ENCODE results near the gene AMPD3.

- TF ChIP-seq CTCF (IDR thresholded peaks at IDR 0.05 in 4 of 5, conservative IDR thresholded peaks at IDR 0.05 in 1 of 5) = no peak
- TF ChIP-seq POLR2A (IDR thresholded peaks at IDR 0.05) = no peak
Measured at GRCh38 chr11:10493041-10493663, 38.1 kb downstream of the AMPD3 start.
